Daoy (cell line): ENCODE measurements around the gene RHOU. TPM values are rescaled to one million over a fixed set of nuclear protein-coding genes. Genes with fewer than 3 reads are reported as not detected.

Experiments
- DNase-seq: peaks from one replicate; pipeline ENCODE4 v3.0.0-alpha.2; 2015; ENCODE audit warnings: low read depth
- total RNA-seq: library from RNA; depleted of rRNA; stranded (reverse); fragments of >200 nt; shearing (Covaris generic); gene quantifications from 2 replicates; pipeline ENCODE4 v1.2.3, GENCODE V29; 2014

Gene RHOU
- total RNA-seq, 1 experiment from 2014 or later = 1.9 TPM

- DNase-seq = no peak
Measured at GRCh38 chr1:228737601-228738041, 2.3 kb downstream of the RHOU start.

- no peak for DNase-seq
Measured at GRCh38 chr1:228739826-228740225, 4.5 kb downstream of the RHOU start.

- DNase-seq = no peak
Measured at GRCh38 chr1:228740543-228741317, 5.5 kb downstream of the RHOU start.

- DNase-seq = no peak
Measured at GRCh38 chr1:228742281-228742860, 7.1 kb downstream of the RHOU start.

- no peak for DNase-seq
Measured at GRCh38 chr1:228743405-228743804, 8.1 kb downstream of the RHOU start.

- DNase-seq = no peak
Measured at GRCh38 chr1:228744356-228744755, 9.1 kb downstream of the RHOU start.

GRCh38 chr1:228744918-228745317 is 9.6 kb downstream of the RHOU start:
- DNase-seq = no peak

GRCh38 chr1:228745497-228745896 is 10.2 kb downstream of the RHOU start:
- no peak for DNase-seq

- no peak for DNase-seq
Measured at GRCh38 chr1:228747301-228747935, 12.1 kb downstream of the RHOU start.

- DNase-seq = no peak
Measured at GRCh38 chr1:228748029-228748428, 12.8 kb downstream of the RHOU start.

GRCh38 chr1:228748431-228748830 is 13.2 kb downstream of the RHOU start:
- peak; percentile 30 for DNase-seq

GRCh38 chr1:228749765-228750164 is 14.5 kb downstream of the RHOU start:
- DNase-seq = no peak

GRCh38 chr1:228750915-228751314 is 15.6 kb downstream of the RHOU start:
- DNase-seq = no peak

GRCh38 chr1:228751360-228752098 is 16.2 kb downstream of the RHOU start:
- no peak for DNase-seq

- DNase-seq = no peak
Measured at GRCh38 chr1:228752258-228752657, 17.0 kb downstream of the RHOU start.

GRCh38 chr1:228752675-228753265 is 17.5 kb downstream of the RHOU start:
- no peak for DNase-seq

- DNase-seq = no peak
Measured at GRCh38 chr1:228753287-228753686, 18.0 kb downstream of the RHOU start.

- DNase-seq = peak; percentile 31
Measured at GRCh38 chr1:228753786-228754360, 18.6 kb downstream of the RHOU start.

- no peak for DNase-seq
Measured at GRCh38 chr1:228754646-228755268, 19.5 kb downstream of the RHOU start.

GRCh38 chr1:228755800-228756199 is 20.5 kb downstream of the RHOU start:
- no peak for DNase-seq

GRCh38 chr1:228756457-228756856 is 21.2 kb downstream of the RHOU start:
- no peak for DNase-seq
